Suprapubic skin (tissue), 4 donors: ENCODE measurements around the gene PRKAR2B.

Experiments used
- EP300 ChIP-seq: sonication (generic); formaldehyde crosslinking; IDR thresholded peaks from one replicate; pipeline ENCODE4 v1.6.1; 2017; ENCODE audit warnings: antibody characterized with exemption
- POLR2A ChIP-seq, 2 donors: fragments of 450-650 bp; IDR thresholded peaks; one replicate each; pipeline ENCODE4 v1.6.1; 2017; ENCODE audit warnings: antibody characterized with exemption in 2 of 2, mild to moderate bottlenecking in 2 of 2, moderate library complexity in 2 of 2
- POLR2AphosphoS5 ChIP-seq, 3 donors: sonication (generic); formaldehyde crosslinking; IDR thresholded peaks; one replicate each; pipeline ENCODE4 v1.6.1; 2017; ENCODE audit warnings: antibody characterized with exemption in 3 of 3
- TF ChIP-seq, protein P1 (sequence below), 2 donors: fragments of 200-600 bp in 1 of 2; fragments of 450-650 bp in 1 of 2; sonication (generic) in 1 of 2; IDR thresholded peaks; one replicate each; pipeline ENCODE4 v1.5.1; 2016 to 2019; ENCODE audit warnings: antibody characterized with exemption in 2 of 2, mild to moderate bottlenecking in 1 of 2, moderate library complexity in 1 of 2

DNA sequence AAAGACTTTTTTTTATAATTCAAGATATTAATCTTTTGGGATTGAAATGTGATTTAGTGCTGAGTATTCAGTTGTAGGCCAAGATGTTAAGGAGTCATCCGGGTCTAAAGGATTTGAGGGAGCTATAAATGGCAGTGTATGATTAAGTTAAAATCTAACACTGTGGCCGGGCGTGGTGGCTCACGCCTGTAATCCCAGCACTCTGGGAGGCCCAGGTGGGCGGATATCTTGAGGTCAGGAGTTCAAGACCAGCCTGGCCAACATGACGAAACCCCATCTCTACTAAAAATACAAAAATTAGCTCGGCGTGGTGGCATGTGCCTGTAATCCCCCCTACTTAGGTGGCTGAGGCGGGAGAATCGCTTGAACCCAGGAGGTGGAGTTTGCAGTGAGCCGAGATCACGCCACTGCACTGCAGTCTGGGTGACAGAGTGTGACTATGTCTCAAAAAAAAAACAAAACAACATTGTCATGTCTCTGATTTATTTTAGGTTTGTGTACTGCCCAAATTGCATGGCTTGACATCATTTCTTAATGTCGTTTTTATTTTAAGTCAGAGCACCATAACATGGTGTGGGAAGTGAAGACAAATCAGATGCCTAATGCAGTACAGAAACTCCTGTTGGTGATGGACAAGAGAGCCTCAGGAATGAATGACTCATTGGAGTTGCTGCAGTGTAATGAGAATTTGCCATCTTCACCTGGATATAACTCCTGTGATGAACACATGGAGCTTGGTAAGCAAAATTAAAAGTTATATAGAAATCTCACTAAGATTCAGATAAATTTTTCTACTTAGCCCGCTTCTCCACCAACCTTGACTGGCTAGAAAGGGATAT is 135.0 kb downstream of the PRKAR2B start:
- no peak for TF ChIP-seq POLR2AphosphoS5 (IDR thresholded peaks at IDR 0.05)
- TF ChIP-seq, protein P1, sequence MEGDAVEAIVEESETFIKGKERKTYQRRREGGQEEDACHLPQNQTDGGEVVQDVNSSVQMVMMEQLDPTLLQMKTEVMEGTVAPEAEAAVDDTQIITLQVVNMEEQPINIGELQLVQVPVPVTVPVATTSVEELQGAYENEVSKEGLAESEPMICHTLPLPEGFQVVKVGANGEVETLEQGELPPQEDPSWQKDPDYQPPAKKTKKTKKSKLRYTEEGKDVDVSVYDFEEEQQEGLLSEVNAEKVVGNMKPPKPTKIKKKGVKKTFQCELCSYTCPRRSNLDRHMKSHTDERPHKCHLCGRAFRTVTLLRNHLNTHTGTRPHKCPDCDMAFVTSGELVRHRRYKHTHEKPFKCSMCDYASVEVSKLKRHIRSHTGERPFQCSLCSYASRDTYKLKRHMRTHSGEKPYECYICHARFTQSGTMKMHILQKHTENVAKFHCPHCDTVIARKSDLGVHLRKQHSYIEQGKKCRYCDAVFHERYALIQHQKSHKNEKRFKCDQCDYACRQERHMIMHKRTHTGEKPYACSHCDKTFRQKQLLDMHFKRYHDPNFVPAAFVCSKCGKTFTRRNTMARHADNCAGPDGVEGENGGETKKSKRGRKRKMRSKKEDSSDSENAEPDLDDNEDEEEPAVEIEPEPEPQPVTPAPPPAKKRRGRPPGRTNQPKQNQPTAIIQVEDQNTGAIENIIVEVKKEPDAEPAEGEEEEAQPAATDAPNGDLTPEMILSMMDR (IDR thresholded peaks at IDR 0.05) = no peak
- TF ChIP-seq EP300 = no peak
- TF ChIP-seq POLR2A (IDR thresholded peaks at IDR 0.05) = no peak
